HEK293 (cell line): Measurements from ENCODE around the gene WTIP.
"Not testable (repeated sequence)": the region's sequence is repeated elsewhere in the genome, so short reads cannot be mapped to it uniquely, and the experiment has no call there.

ENCODE experiments used
- CTCF ChIA-PET: fragments of 350-600 bp; formaldehyde crosslinking; extraction: SDS; loops from one replicate; lab custom pipeline; 2021; ENCODE audit warnings: antibody characterized with exemption; lab: Yijun Ruan, JAX
- POLR2A ChIA-PET: fragments of 300-600 bp; formaldehyde crosslinking; extraction: SDS; loops from one replicate; lab custom pipeline; 2020; ENCODE audit warnings: antibody characterized with exemption, inconsistent platforms; lab: Yijun Ruan, JAX
- H3K27ac ChIP-seq: fragments of 200-500 bp; sonication (Bioruptor generic); 2 replicates; pipeline ENCODE4 v1.5.1; 2014; ENCODE audit warnings: low read depth, low read length, control low read depth, inconsistent platforms; ENCODE audit errors: extremely low read depth
- H3K36me3 ChIP-seq, 2 experiments: fragments of 200-500 bp in 1 of 2; sonication (Bioruptor generic) in 1 of 2; 1 replicate in 1 of 2; 2 replicates in 1 of 2; pipeline ENCODE4 v1.5.1; 2014 to 2017; ENCODE audit warnings: inconsistent platforms in 2 of 2, low read length in 2 of 2; ENCODE audit not compliant: control insufficient read depth in 2 of 2, insufficient read depth in 1 of 2
- H3K4me1 ChIP-seq: fragments of 200-500 bp; sonication (Bioruptor generic); 2 replicates; pipeline ENCODE4 v1.5.1; 2014; ENCODE audit warnings: mild to moderate bottlenecking, low read length, inconsistent platforms; ENCODE audit not compliant: control insufficient read depth, insufficient read depth
- H3K4me3 ChIP-seq: 2 replicates; pipeline ENCODE4 v1.5.1; 2011; ENCODE audit warnings: low read depth, mild to moderate bottlenecking, control low read depth, low read length, moderate library complexity
- H3K9me3 ChIP-seq: fragments of 200-500 bp; sonication (Bioruptor generic); 2 replicates; pipeline ENCODE4 v1.5.1; 2014; ENCODE audit warnings: low read depth, low read length, inconsistent platforms; ENCODE audit not compliant: control insufficient read depth, insufficient read depth
- TCF7L2 ChIP-seq: IDR thresholded peaks from 2 replicates; pipeline ENCODE4 v1.6.1; 2011; ENCODE audit warnings: low read depth, mild to moderate bottlenecking, inconsistent platforms, low read length, moderate library complexity, borderline replicate concordance
- ZNF366 ChIP-seq: fragments of 450-650 bp; formaldehyde crosslinking; conservative IDR thresholded peaks from 2 replicates; pipeline ENCODE4 v1.5.1; 2016; ENCODE audit warnings: missing biosample characterization, missing genetic modification characterization
- ZNF488 ChIP-seq: fragments of 450-650 bp; formaldehyde crosslinking; IDR thresholded peaks from 2 replicates; pipeline ENCODE4 v1.5.1; 2016; ENCODE audit warnings: missing biosample characterization, missing genetic modification characterization
- ZNF513 ChIP-seq: fragments of 450-650 bp; IDR thresholded peaks from 2 replicates; pipeline ENCODE4 v1.5.1; 2018; ENCODE audit warnings: missing biosample characterization, missing genetic modification characterization
- ZNF521 ChIP-seq: fragments of 450-650 bp; formaldehyde crosslinking; IDR thresholded peaks from 2 replicates; pipeline ENCODE4 v1.5.1; 2017; ENCODE audit warnings: missing biosample characterization, mild to moderate bottlenecking, missing genetic modification characterization
- ZNF529 ChIP-seq: fragments of 450-650 bp; formaldehyde crosslinking; IDR thresholded peaks from 2 replicates; pipeline ENCODE4 v1.5.1; 2017; ENCODE audit warnings: missing genetic modification characterization, missing biosample characterization; ENCODE audit not compliant: insufficient replicate concordance
- ZNF555 ChIP-seq: fragments of 450-650 bp; formaldehyde crosslinking; conservative IDR thresholded peaks from 2 replicates; pipeline ENCODE4 v1.5.1; 2017; ENCODE audit warnings: missing biosample characterization, mild to moderate bottlenecking, missing genetic modification characterization, inconsistent platforms
- ZNF600 ChIP-seq: fragments of 450-650 bp; formaldehyde crosslinking; IDR thresholded peaks from 2 replicates; pipeline ENCODE4 v1.5.1; 2016; ENCODE audit warnings: missing biosample characterization, missing genetic modification characterization
- TF ChIP-seq, protein P1 (sequence below): fragments of 450-650 bp; formaldehyde crosslinking; IDR thresholded peaks from 2 replicates; pipeline ENCODE4 v1.5.1; 2016; ENCODE audit warnings: missing biosample characterization, missing genetic modification characterization
- TF ChIP-seq, protein P2 (sequence below): fragments of 450-650 bp; formaldehyde crosslinking; optimal IDR thresholded peaks from 2 replicates; pipeline ENCODE3; 2016; ENCODE audit warnings: missing biosample characterization, mild to moderate bottlenecking, missing genetic modification characterization
- TF ChIP-seq, protein P3 (sequence below): fragments of 450-650 bp; formaldehyde crosslinking; IDR thresholded peaks from 2 replicates; pipeline ENCODE4 v1.5.1; 2016; ENCODE audit warnings: missing biosample characterization, missing genetic modification characterization
- TF ChIP-seq, protein P4 (sequence below): fragments of 450-650 bp; formaldehyde crosslinking; IDR thresholded peaks from 2 replicates; pipeline ENCODE4 v1.5.1; 2016; ENCODE audit warnings: missing biosample characterization, missing genetic modification characterization
- TF ChIP-seq, protein P5 (sequence below): fragments of 450-650 bp; formaldehyde crosslinking; IDR thresholded peaks from 2 replicates; pipeline ENCODE4 v1.5.1; 2017; ENCODE audit warnings: missing biosample characterization, missing genetic modification characterization
- TF ChIP-seq, protein P6 (sequence below): fragments of 450-650 bp; formaldehyde crosslinking; IDR thresholded peaks from 2 replicates; pipeline ENCODE4 v1.5.1; 2016; ENCODE audit warnings: missing biosample characterization, missing genetic modification characterization

WTIP gene

DNA sequence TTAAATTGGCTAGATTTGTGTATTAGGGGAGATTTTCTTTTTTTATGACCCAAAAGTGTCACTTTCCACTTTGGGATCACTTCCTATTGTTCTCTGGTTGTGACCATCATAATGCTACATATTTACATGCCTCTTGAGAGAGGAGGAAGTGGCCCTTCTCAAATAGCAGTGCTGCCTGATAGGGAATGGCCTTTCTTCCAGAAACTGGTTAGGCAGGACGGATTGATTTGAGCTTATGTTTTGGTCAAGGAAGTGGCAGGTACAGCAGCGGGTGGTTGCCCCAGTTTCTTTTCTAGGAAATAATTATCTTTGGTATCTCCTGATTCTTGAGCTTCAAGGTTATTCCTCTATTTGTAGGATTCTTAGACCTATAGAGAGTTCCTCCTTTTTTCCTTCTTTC is 21.9 kb upstream of the WTIP start (continued):
- TF ChIP-seq ZNF529 (tag by site-specific recombination), result no peak

GRCh38 chr19:34461375-34462100 is 20.0 kb upstream of the WTIP start:
- POLR2A ChIA-PET, result interaction anchor here (0.5 kb wide), 1 partner anchor 37 kb away, joined by 3 read pairs; no protein-coding TSS in a partner anchor
- H3K4me1 ChIP-seq, result no peaks in the 10 kb centered on the region
- TF ChIP-seq, protein P1, sequence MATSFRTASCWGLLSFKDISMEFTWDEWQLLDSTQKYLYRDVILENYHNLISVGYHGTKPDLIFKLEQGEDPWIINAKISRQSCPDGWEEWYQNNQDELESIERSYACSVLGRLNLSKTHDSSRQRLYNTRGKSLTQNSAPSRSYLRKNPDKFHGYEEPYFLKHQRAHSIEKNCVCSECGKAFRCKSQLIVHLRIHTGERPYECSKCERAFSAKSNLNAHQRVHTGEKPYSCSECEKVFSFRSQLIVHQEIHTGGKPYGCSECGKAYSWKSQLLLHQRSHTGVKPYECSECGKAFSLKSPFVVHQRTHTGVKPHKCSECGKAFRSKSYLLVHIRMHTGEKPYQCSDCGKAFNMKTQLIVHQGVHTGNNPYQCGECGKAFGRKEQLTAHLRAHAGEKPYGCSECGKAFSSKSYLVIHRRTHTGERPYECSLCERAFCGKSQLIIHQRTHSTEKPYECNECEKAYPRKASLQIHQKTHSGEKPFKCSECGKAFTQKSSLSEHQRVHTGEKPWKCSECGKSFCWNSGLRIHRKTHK, result no peak
- TF ChIP-seq ZNF555 (tag by site-specific recombination) (no peak), ZNF600 (tag by site-specific recombination) (peak; percentile 47; the same call in 1 of the 2 replicates)
- TF ChIP-seq, protein P2, sequence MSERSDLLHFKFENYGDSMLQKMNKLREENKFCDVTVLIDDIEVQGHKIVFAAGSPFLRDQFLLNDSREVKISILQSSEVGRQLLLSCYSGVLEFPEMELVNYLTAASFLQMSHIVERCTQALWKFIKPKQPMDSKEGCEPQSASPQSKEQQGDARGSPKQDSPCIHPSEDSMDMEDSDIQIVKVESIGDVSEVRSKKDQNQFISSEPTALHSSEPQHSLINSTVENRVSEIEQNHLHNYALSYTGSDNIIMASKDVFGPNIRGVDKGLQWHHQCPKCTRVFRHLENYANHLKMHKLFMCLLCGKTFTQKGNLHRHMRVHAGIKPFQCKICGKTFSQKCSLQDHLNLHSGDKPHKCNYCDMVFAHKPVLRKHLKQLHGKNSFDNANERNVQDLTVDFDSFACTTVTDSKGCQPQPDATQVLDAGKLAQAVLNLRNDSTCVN (tag by site-specific recombination), result no peak
- TF ChIP-seq, all 188 proteins: peak for 1
- H3K27ac ChIP-seq, result 0 out of 2 replicates have a peak overlapping the region, but pooled peaks have one; percentile 40
- CTCF ChIA-PET, result interaction anchor here (0.6 to 0.7 kb wide), 2 partner anchors 10 to 31 kb away, joined by 3 read pairs; no protein-coding TSS in a partner anchor
- H3K4me3 ChIP-seq, result no peak overlapping the region
- H3K9me3 ChIP-seq, result no peaks in the 10 kb centered on the region
- peaks cover 91 to 100% of the 10 kb centered on the region in 2 experiments for H3K36me3 ChIP-seq

DNA sequence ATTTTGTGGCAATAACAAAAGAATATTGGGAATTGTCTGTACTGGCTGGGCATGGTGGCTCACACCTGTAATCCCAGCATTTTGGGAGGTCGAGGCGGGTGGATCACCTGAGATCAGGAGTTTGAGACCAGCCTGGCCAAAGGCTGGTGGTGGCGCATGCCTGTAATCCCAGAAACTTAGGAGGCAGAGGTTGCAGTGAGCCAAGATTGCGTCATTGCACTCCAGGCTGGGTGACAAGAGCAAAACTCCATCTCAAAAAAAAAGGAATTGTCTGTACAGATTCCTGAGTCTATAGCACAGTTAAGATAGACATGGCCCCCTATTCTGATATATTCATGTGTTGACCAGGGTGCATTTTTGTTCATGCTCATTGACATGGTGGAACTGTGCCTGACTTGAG is 16.8 kb upstream of the WTIP start:
- CTCF ChIA-PET, H3K9me3 ChIP-seq, H3K4me3 ChIP-seq, H3K4me1 ChIP-seq, H3K27ac ChIP-seq: not testable (repeated sequence)
- POLR2A ChIA-PET, result interaction anchor here (0.7 kb wide), 1 partner anchor 37 kb away, joined by 4 read pairs; no protein-coding TSS in a partner anchor
- peaks cover 100% of the 10 kb centered on the region in 2 experiments for H3K36me3 ChIP-seq

GRCh38 chr19:34468409-34468808 is 13.1 kb upstream of the WTIP start:
- ChIA-PET CTCF (interaction anchor here (0.6 to 1.5 kb wide), 3 partner anchors 9 to 78 kb away, joined by 3 to 4 read pairs (median 3); no protein-coding TSS in a partner anchor), POLR2A (no interaction called here)
- peaks cover 100% of the 10 kb centered on the region in 2 experiments for H3K36me3 ChIP-seq
- H3K4me3 ChIP-seq, result no peak overlapping the region
- no peaks in the 10 kb centered on the region for H3K9me3 ChIP-seq
- peak overlapping the region; percentile 17; the same call in 1 of the 2 replicates for H3K27ac ChIP-seq
- TF ChIP-seq ZNF488 (tag by site-specific recombination) (no peak), ZNF513 (tag by site-specific recombination) (no peak), TCF7L2 (no peak), ZNF521 (tag by site-specific recombination) (no peak), ZNF366 (tag by site-specific recombination) (no peak)
- TF ChIP-seq, protein P3, sequence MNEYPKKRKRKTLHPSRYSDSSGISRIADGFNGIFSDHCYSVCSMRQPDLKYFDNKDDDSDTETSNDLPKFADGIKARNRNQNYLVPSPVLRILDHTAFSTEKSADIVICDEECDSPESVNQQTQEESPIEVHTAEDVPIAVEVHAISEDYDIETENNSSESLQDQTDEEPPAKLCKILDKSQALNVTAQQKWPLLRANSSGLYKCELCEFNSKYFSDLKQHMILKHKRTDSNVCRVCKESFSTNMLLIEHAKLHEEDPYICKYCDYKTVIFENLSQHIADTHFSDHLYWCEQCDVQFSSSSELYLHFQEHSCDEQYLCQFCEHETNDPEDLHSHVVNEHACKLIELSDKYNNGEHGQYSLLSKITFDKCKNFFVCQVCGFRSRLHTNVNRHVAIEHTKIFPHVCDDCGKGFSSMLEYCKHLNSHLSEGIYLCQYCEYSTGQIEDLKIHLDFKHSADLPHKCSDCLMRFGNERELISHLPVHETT (tag by site-specific recombination), result no peak
- TF ChIP-seq, protein P4, sequence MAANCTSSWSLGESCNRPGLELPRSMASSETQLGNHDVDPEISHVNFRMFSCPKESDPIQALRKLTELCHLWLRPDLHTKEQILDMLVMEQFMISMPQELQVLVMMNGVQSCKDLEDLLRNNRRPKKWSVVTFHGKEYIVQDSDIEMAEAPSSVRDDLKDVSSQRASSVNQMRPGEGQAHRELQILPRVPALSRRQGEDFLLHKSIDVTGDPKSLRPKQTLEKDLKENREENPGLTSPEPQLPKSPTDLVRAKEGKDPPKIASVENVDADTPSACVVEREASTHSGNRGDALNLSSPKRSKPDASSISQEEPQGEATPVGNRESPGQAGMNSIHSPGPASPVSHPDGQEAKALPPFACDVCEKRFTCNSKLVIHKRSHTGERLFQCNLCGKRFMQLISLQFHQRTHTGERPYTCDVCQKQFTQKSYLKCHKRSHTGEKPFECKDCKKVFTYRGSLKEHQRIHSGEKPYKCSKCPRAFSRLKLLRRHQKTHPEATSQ (tag by site-specific recombination), result no peak
- TF ChIP-seq, protein P5, sequence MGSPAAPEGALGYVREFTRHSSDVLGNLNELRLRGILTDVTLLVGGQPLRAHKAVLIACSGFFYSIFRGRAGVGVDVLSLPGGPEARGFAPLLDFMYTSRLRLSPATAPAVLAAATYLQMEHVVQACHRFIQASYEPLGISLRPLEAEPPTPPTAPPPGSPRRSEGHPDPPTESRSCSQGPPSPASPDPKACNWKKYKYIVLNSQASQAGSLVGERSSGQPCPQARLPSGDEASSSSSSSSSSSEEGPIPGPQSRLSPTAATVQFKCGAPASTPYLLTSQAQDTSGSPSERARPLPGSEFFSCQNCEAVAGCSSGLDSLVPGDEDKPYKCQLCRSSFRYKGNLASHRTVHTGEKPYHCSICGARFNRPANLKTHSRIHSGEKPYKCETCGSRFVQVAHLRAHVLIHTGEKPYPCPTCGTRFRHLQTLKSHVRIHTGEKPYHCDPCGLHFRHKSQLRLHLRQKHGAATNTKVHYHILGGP (tag by site-specific recombination), result peak; percentile 94
- TF ChIP-seq, protein P6, sequence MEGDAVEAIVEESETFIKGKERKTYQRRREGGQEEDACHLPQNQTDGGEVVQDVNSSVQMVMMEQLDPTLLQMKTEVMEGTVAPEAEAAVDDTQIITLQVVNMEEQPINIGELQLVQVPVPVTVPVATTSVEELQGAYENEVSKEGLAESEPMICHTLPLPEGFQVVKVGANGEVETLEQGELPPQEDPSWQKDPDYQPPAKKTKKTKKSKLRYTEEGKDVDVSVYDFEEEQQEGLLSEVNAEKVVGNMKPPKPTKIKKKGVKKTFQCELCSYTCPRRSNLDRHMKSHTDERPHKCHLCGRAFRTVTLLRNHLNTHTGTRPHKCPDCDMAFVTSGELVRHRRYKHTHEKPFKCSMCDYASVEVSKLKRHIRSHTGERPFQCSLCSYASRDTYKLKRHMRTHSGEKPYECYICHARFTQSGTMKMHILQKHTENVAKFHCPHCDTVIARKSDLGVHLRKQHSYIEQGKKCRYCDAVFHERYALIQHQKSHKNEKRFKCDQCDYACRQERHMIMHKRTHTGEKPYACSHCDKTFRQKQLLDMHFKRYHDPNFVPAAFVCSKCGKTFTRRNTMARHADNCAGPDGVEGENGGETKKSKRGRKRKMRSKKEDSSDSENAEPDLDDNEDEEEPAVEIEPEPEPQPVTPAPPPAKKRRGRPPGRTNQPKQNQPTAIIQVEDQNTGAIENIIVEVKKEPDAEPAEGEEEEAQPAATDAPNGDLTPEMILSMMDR (tag by site-specific recombination), result no peak
- H3K4me1 ChIP-seq, result no peaks in the 10 kb centered on the region
